ENCODE measurements around the gene PARD3.
"Not testable (repeated sequence)": the region's sequence is repeated elsewhere in the genome, so short reads cannot be mapped to it uniquely, and the experiment has no call there.

Gene PARD3

GRCh38 chr10:34438741-34439140, 376.4 kb downstream of the PARD3 start:
- DNase-seq: no peak

GRCh38 chr10:34437906-34438305, 377.2 kb downstream of the PARD3 start:
- no peak for DNase-seq

- DNase-seq: no peak
Observed at GRCh38 chr10:34434119-34434594, 380.9 kb downstream of the PARD3 start.

- DNase-seq: no peak
Observed at GRCh38 chr10:34433241-34434076, 381.6 kb downstream of the PARD3 start.

GRCh38 chr10:34432589-34432988, 382.5 kb downstream of the PARD3 start:
- no peak for DNase-seq

GRCh38 chr10:34430685-34431084, 384.4 kb downstream of the PARD3 start:
- DNase-seq: no peak

- no peak for DNase-seq
Observed at GRCh38 chr10:34428501-34428900, 386.6 kb downstream of the PARD3 start.

GRCh38 chr10:34427911-34428216, 387.2 kb downstream of the PARD3 start:
- DNase-seq: no peak

- not testable (repeated sequence) for DNase-seq
Observed at GRCh38 chr10:34427158-34427910, 387.8 kb downstream of the PARD3 start.

GRCh38 chr10:34426538-34427157, 388.4 kb downstream of the PARD3 start:
- DNase-seq: not testable (repeated sequence)

GRCh38 chr10:34426041-34426440, 389.1 kb downstream of the PARD3 start:
- no peak for DNase-seq

- DNase-seq: no peak
Observed at GRCh38 chr10:34423673-34424625, 391.1 kb downstream of the PARD3 start.

GRCh38 chr10:34420795-34421194, 394.3 kb downstream of the PARD3 start:
- no peak for DNase-seq

GRCh38 chr10:34420273-34420672, 394.8 kb downstream of the PARD3 start:
- no peak for DNase-seq

- DNase-seq: no peak
Observed at GRCh38 chr10:34415039-34415438, 400.1 kb downstream of the PARD3 start.

GRCh38 chr10:34413756-34414587, 401.1 kb downstream of the PARD3 start:
- no peak for DNase-seq

GRCh38 chr10:34413214-34413613, 401.9 kb downstream of the PARD3 start:
- DNase-seq: no peak

GRCh38 chr10:34408956-34409355, 406.1 kb downstream of the PARD3 start:
- DNase-seq: no peak

GRCh38 chr10:34408381-34408780, 406.7 kb downstream of the PARD3 start:
- no peak for DNase-seq

GRCh38 chr10:34407324-34407805, 407.7 kb downstream of the PARD3 start:
- no peak for DNase-seq
